ENCODE measurements around the gene LSM14A. TPM values are rescaled to one million over a fixed set of nuclear protein-coding genes. Genes with fewer than 3 reads are reported as not detected.

The LSM14A gene
- total RNA-seq, 5 donors from 2014 or later (not counting 1 experiment from before 2014, with no cell fraction given) = 135 to 180 (median 159) TPM

DNA sequence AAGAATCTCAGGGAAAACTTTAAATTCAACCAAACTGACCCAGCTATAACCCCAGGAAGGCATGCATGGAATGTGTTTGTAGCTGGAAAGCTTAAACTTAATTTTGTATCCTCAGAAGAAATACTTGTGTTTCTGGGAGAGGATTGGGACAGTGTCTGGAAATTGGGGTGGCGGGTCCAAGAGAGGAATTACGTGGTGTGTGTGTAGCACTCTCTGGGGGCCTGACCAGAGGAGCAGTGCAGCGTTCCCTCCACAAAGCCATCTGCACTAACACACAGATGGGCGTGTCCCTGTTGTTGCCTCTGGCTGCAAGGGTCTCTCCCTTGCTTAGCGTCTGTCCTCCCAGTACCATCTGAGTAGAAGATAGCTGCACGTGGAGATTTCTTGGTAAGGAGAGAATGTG lies 88.5 kb downstream of the LSM14A start:
- H3K27me3 Mint-ChIP-seq = no peaks in the 10 kb centered on the region
- H3K4me3 Mint-ChIP-seq = no peak overlapping the region
- peaks cover 0 to 7% of the 10 kb centered on the region in 2 donors for H3K36me3 ChIP-seq (ENCODE audit: control insufficient read depth in 2 of 2, extremely low read depth in 1 of 2, insufficient read depth in 1 of 2, low read length in 1 of 2)
- POLR2A ChIA-PET = interaction anchor here (0.5 to 1.2 kb wide), 4 partner anchors 9 to 73 kb away, joined by 3 to 6 read pairs (median 4); no protein-coding TSS in a partner anchor
- peaks cover 13% of the 10 kb centered on the region for H3K36me3 Mint-ChIP-seq
- no peak for ATAC-seq (replicated peaks in 1 of 4)
- H3K9me3 Mint-ChIP-seq = no peaks in the 10 kb centered on the region
- H3K4me3 ChIP-seq (ENCODE audit: control insufficient read depth in 1 of 2, extremely low read depth in 1 of 2, low read length in 1 of 2) = no peak overlapping the region
- H3K27ac Mint-ChIP-seq = peak overlapping the region; percentile 38 to 73
- H3K27me3 ChIP-seq (replicated peaks in 1 of 2; ENCODE audit: control insufficient read depth in 2 of 2, extremely low read depth in 1 of 2, insufficient read depth in 2 of 2, low read length in 1 of 2) = no peaks in the 10 kb centered on the region
- no peak for DNase-seq
- no peaks in the 10 kb centered on the region for H3K9me3 ChIP-seq
- CTCF ChIA-PET = interaction anchor here in 1 of 2 donors (0.9 to 1.0 kb wide), 2 partner anchors 27 to 86 kb away, joined by 3 to 5 read pairs; no protein-coding TSS in a partner anchor
- H3K27ac ChIP-seq (ENCODE audit: low read length) = no peak overlapping the region
- H3K4me1 Mint-ChIP-seq = peaks cover 68 to 73% (median 71%) of the 10 kb centered on the region in 3 donors
- peaks cover 20 to 37% of the 10 kb centered on the region in 2 experiments for H3K4me1 ChIP-seq (ENCODE audit: control insufficient read depth in 1 of 2, extremely low read depth in 1 of 2, insufficient read depth in 2 of 2, low read length in 2 of 2)
- WGBS (ENCODE audit: insufficient coverage) = 44% methylated on average over 1 of the region's 6 CpGs

DNA sequence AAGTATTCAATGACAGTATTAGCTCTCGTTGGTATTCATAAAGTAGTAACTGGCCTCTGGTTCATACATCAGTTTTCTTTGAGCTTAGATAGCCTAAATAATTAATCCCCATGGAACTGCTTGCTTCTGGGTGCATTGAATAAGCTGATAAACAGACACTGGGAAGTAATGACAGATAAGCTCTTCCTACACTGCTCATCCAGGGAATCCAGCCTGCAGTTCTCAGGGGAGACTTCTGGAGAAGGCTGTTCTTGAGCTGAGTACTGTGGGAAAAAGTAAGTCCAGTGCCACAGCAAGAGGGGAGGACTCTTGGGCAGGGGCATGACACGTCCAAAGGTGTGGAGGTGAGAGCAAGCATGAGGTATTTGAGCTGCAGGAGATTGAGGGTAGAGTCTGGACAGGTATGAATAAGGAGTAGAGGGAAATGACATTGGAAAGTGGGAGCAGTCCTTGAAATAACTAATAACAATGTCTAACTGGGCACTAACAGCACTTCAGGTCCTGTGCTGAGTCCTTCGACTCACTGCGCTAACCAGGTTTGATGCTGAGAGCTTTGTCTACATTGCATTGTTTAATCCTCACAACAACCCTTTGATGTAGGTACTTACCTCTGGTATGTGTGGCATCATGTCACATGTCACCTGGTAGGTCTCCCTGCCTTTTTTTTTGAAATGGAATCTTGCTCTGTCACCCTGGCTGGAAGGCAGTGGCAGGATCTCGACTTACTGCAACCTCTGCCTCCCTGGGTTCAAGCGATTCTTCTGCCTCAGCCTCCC lies 89.2 kb downstream of the LSM14A start:
- DNase-seq (no peak), ATAC-seq (replicated peaks in 1 of 4) (peak in 2 of 4 experiments; percentile 30 to 41)
- Mint-ChIP-seq H3K27me3 (no peaks in the 10 kb centered on the region), H3K4me3 (no peak overlapping the region), H3K9me3 (no peaks in the 10 kb centered on the region), H3K4me1 (peaks cover 73 to 76% (median 74%) of the 10 kb centered on the region in 3 donors), H3K27ac (peak overlapping the region; percentile 38 to 73), H3K36me3 (peaks cover 15% of the 10 kb centered on the region)
- POLR2A ChIA-PET = interaction anchor here (0.6 to 1.2 kb wide), 6 partner anchors 8 to 103 kb away, joined by 3 to 6 read pairs (median 3); no protein-coding TSS in a partner anchor
- WGBS (ENCODE audit: insufficient coverage) = 89% methylated on average over 3 of the region's 6 CpGs
- Histone ChIP-seq H3K4me3 (ENCODE audit: control insufficient read depth in 1 of 2, extremely low read depth in 1 of 2, low read length in 1 of 2) (no peak overlapping the region), H3K27ac (ENCODE audit: low read length) (no peak overlapping the region), H3K27me3 (replicated peaks in 1 of 2; ENCODE audit: control insufficient read depth in 2 of 2, extremely low read depth in 1 of 2, insufficient read depth in 2 of 2, low read length in 1 of 2) (no peaks in the 10 kb centered on the region), H3K9me3 (no peaks in the 10 kb centered on the region), H3K36me3 (ENCODE audit: control insufficient read depth in 2 of 2, extremely low read depth in 1 of 2, insufficient read depth in 1 of 2, low read length in 1 of 2) (peaks cover 0 to 7% of the 10 kb centered on the region in 2 donors), H3K4me1 (ENCODE audit: control insufficient read depth in 1 of 2, extremely low read depth in 1 of 2, insufficient read depth in 2 of 2, low read length in 2 of 2) (peaks cover 17 to 36% of the 10 kb centered on the region in 2 experiments)
- CTCF ChIA-PET = interaction anchor here in 1 of 2 donors (0.9 to 1.0 kb wide), 2 partner anchors 26 to 85 kb away, joined by 3 to 5 read pairs; no protein-coding TSS in a partner anchor

DNA sequence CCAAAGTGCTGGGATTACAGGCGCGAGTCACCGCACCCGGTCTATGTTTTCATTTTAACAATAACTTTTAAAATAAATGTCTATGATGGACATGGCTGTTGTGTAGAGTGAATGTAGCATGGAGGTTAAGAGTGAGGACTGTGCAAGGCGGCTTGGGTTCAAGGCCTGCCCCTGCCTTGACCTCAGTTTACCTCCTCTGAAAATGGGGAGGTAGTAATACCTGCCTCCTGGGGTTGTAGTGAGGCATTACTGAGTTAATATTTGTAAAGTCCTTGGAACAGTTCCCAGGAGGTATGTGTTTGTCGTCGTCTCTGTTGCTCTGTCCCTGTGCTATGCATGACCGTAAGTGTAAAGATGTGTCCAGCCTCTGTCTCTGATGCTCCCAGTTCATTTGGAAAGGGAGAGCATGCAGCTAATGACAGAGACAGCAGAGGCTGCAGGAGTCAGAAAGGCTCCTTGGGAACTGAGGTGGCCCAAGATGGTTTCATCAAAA lies 91.5 kb downstream of the LSM14A start:
- no peaks in the 10 kb centered on the region for H3K27me3 Mint-ChIP-seq
- 97% methylated on average over 4 of the region's 8 CpGs for WGBS (ENCODE audit: insufficient coverage)
- peaks cover 67 to 71% (median 69%) of the 10 kb centered on the region in 3 donors for H3K4me1 Mint-ChIP-seq
- H3K36me3 Mint-ChIP-seq = peaks cover 17% of the 10 kb centered on the region
- no peak overlapping the region for H3K4me3 Mint-ChIP-seq
- ATAC-seq (replicated peaks in 1 of 4) (no peak), DNase-seq (no peak)
- H3K27ac Mint-ChIP-seq = peak overlapping the region; percentile 55 to 62
- ChIA-PET CTCF (no interaction called here), POLR2A (interaction anchor here in 1 of 2 donors (0.6 kb wide), 1 partner anchor 16 kb away, joined by 7 read pairs; no protein-coding TSS in a partner anchor)
- Histone ChIP-seq H3K4me3 (ENCODE audit: control insufficient read depth in 1 of 2, extremely low read depth in 1 of 2, low read length in 1 of 2) (no peak overlapping the region), H3K9me3 (no peaks in the 10 kb centered on the region), H3K36me3 (ENCODE audit: control insufficient read depth in 2 of 2, extremely low read depth in 1 of 2, insufficient read depth in 1 of 2, low read length in 1 of 2) (peaks cover 0 to 7% of the 10 kb centered on the region in 2 donors), H3K27me3 (replicated peaks in 1 of 2; ENCODE audit: control insufficient read depth in 2 of 2, extremely low read depth in 1 of 2, insufficient read depth in 2 of 2, low read length in 1 of 2) (no peaks in the 10 kb centered on the region), H3K4me1 (ENCODE audit: control insufficient read depth in 1 of 2, extremely low read depth in 1 of 2, insufficient read depth in 2 of 2, low read length in 2 of 2) (peaks cover 14 to 49% of the 10 kb centered on the region in 2 experiments), H3K27ac (ENCODE audit: low read length) (no peak overlapping the region)
- no peaks in the 10 kb centered on the region for H3K9me3 Mint-ChIP-seq

DNA sequence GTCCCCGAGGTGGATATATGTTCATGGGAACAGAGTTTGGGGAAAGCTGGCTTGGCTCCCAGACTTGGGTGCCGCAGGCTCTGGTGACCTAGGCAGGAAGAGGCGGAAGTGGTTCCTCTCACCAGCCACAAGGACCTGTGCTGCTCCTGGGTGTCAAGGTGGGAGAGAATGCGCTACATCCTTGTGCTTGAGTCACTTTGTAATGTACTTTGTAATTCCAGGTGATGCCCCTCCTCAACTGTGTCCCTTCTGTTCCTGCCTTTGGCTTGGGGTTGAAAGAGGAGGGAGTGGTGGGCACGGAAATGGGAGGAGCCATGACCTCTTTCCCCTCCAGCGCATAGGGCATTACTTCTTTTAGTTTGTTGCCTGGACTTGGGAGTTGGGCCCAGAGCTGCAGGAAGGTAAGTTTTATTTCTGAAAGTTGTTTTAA lies 92.9 kb downstream of the LSM14A start:
- no peak for ATAC-seq (replicated peaks in 1 of 4)
- Mint-ChIP-seq H3K9me3 (no peaks in the 10 kb centered on the region), H3K36me3 (peaks cover 14% of the 10 kb centered on the region), H3K27me3 (no peaks in the 10 kb centered on the region), H3K27ac (peak overlapping the region; percentile 59 to 79), H3K4me3 (no peak overlapping the region), H3K4me1 (peaks cover 70 to 74% (median 71%) of the 10 kb centered on the region in 3 donors)
- ChIA-PET CTCF (no interaction called here), POLR2A (no interaction called here)
- no peak for DNase-seq
- peaks cover 22 to 63% of the 10 kb centered on the region in 2 experiments for H3K4me1 ChIP-seq (ENCODE audit: control insufficient read depth in 1 of 2, extremely low read depth in 1 of 2, insufficient read depth in 2 of 2, low read length in 2 of 2)
- H3K4me3 ChIP-seq (ENCODE audit: control insufficient read depth in 1 of 2, extremely low read depth in 1 of 2, low read length in 1 of 2) = no peak overlapping the region
- no peaks in the 10 kb centered on the region for H3K27me3 ChIP-seq (replicated peaks in 1 of 2; ENCODE audit: control insufficient read depth in 2 of 2, extremely low read depth in 1 of 2, insufficient read depth in 2 of 2, low read length in 1 of 2)
- H3K36me3 ChIP-seq (ENCODE audit: control insufficient read depth in 2 of 2, extremely low read depth in 1 of 2, insufficient read depth in 1 of 2, low read length in 1 of 2) = peaks cover 0 to 3% of the 10 kb centered on the region in 2 donors
- H3K9me3 ChIP-seq = no peaks in the 10 kb centered on the region
- H3K27ac ChIP-seq (ENCODE audit: low read length) = no peak overlapping the region
- WGBS (ENCODE audit: insufficient coverage) = 100% methylated on average over 2 of the region's 6 CpGs

DNA sequence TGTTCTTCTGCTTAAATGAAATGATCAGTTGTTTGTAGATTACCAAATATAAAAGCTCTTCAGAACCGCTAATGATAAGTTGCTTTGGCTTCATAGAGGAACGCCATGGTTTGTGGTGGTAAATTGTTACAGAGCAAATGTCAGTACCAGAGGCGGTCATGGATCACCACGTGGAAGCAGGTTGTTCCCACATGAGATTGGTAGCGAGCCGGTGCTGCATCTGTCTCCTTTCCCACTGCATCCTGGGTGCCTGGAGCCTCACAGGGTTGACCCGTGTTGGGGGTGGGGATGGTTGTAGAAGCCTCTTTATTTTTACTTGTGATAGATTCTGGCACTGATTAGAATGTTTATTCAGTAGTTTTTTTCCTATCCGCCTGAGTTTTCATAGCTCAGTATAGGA lies 96.8 kb downstream of the LSM14A start:
- DNase-seq = peak in 1 of 35 experiments; percentile 23
- H3K4me3 Mint-ChIP-seq = peak overlapping the region; percentile 34 to 72 (median 48)

DNA sequence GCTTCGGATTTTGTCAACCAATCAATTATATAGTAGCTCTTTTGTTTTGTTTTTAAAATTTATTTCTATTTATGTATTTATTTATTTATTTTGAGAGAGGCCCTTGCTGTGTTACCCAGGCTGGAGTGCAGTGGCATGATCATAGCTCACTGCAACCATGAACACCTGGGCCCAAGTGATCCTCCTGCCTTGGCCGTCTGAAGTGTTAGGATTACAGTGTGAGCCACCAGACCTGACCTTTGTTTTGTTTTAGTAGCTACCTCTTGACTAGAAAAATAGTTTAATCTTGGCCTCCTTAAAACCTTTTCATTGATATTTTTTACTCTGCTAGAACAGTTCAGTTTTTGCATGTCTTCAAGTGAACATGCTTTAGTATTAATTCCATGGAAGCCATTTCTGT lies 97.2 kb downstream of the LSM14A start:
- Mint-ChIP-seq H3K4me3 (peak overlapping the region; percentile 43 to 72 (median 50)), H3K36me3 (peaks cover 14% of the 10 kb centered on the region), H3K27ac (peak overlapping the region; percentile 90 to 93), H3K27me3 (no peaks in the 10 kb centered on the region), H3K4me1 (peaks cover 80 to 87% (median 86%) of the 10 kb centered on the region in 3 donors), H3K9me3 (no peaks in the 10 kb centered on the region)
- ATAC-seq (replicated peaks in 1 of 4) = peak; percentile 2 to 18 (median 13)
- Histone ChIP-seq H3K27ac (ENCODE audit: low read length) (peak overlapping the region; percentile 86), H3K4me1 (ENCODE audit: control insufficient read depth in 1 of 2, extremely low read depth in 1 of 2, insufficient read depth in 2 of 2, low read length in 2 of 2) (peaks cover 37 to 79% of the 10 kb centered on the region in 2 experiments), H3K9me3 (no peaks in the 10 kb centered on the region), H3K27me3 (replicated peaks in 1 of 2; ENCODE audit: control insufficient read depth in 2 of 2, extremely low read depth in 1 of 2, insufficient read depth in 2 of 2, low read length in 1 of 2) (no peaks in the 10 kb centered on the region), H3K36me3 (ENCODE audit: control insufficient read depth in 2 of 2, extremely low read depth in 1 of 2, insufficient read depth in 1 of 2, low read length in 1 of 2) (no peaks in the 10 kb centered on the region), H3K4me3 (ENCODE audit: control insufficient read depth in 1 of 2, extremely low read depth in 1 of 2, low read length in 1 of 2) (peak overlapping the region in 1 of 2 donors; percentile 7)
- peak in 1 of 35 experiments; percentile 28 for DNase-seq
- WGBS (ENCODE audit: insufficient coverage) = no CpG with 5 or more reads among the region's 2 CpGs
- ChIA-PET POLR2A (interaction anchor here (0.6 to 1.1 kb wide), 4 partner anchors 9 to 99 kb away, joined by 3 to 12 read pairs (median 4); no protein-coding TSS in a partner anchor), CTCF (interaction anchor here (0.5 to 1.3 kb wide), 7 partner anchors 13 to 449 kb away, joined by 3 to 5 read pairs (median 4); no protein-coding TSS in a partner anchor)

More for the DNA sequence above, 96.8 kb downstream of the LSM14A start:
- CTCF ChIA-PET = interaction anchor here (0.5 to 1.0 kb wide), 5 partner anchors 13 to 449 kb away, joined by 3 to 4 read pairs (median 3); no protein-coding TSS in a partner anchor
- ATAC-seq (replicated peaks in 1 of 4) = no peak
- Histone ChIP-seq H3K9me3 (no peaks in the 10 kb centered on the region), H3K27ac (ENCODE audit: low read length) (peak overlapping the region; percentile 86), H3K4me3 (ENCODE audit: control insufficient read depth in 1 of 2, extremely low read depth in 1 of 2, low read length in 1 of 2) (no peak overlapping the region), H3K27me3 (replicated peaks in 1 of 2; ENCODE audit: control insufficient read depth in 2 of 2, extremely low read depth in 1 of 2, insufficient read depth in 2 of 2, low read length in 1 of 2) (no peaks in the 10 kb centered on the region), H3K4me1 (ENCODE audit: control insufficient read depth in 1 of 2, extremely low read depth in 1 of 2, insufficient read depth in 2 of 2, low read length in 2 of 2) (peaks cover 36 to 76% of the 10 kb centered on the region in 2 experiments), H3K36me3 (ENCODE audit: control insufficient read depth in 2 of 2, extremely low read depth in 1 of 2, insufficient read depth in 1 of 2, low read length in 1 of 2) (no peaks in the 10 kb centered on the region)
- Mint-ChIP-seq H3K9me3 (no peaks in the 10 kb centered on the region), H3K4me1 (peaks cover 80 to 86% (median 84%) of the 10 kb centered on the region in 3 donors), H3K27ac (peak overlapping the region; percentile 90 to 93), H3K27me3 (no peaks in the 10 kb centered on the region), H3K36me3 (peaks cover 12% of the 10 kb centered on the region)
- POLR2A ChIA-PET = interaction anchor here (0.6 kb wide), 2 partner anchors 39 to 100 kb away, joined by 3 to 12 read pairs; no protein-coding TSS in a partner anchor
- WGBS (ENCODE audit: insufficient coverage) = no CpG with 5 or more reads among the region's 8 CpGs
